Endothelial cell of umbilical vein (primary cell): ENCODE measurements around the gene NFU1. TPM values are rescaled to one million over a fixed set of nuclear protein-coding genes. Genes with fewer than 3 reads are reported as not detected.

Experiments
- BruUV-seq: library from RNA; stranded (reverse); fragments of 400-500 nt; replicated peaks from 2 replicates; lab custom pipeline; 2021; lab: Mats Ljungman, UMichigan
- CTCF ChIA-PET: fragments of 300-600, 350-600 bp; sonication (Branson Sonifier 250); formaldehyde crosslinking; loops from one replicate; lab custom pipeline; 2021; ENCODE audit warnings: antibody characterized with exemption, inconsistent platforms; lab: Charles Lee
- POLR2A ChIA-PET: fragments of 300-600, 350-600 bp; sonication (Branson Sonifier 250); formaldehyde crosslinking; loops from one replicate; lab custom pipeline; 2021; ENCODE audit warnings: antibody characterized with exemption, inconsistent platforms; lab: Charles Lee
- DNase-seq: peaks from one replicate; pipeline ENCODE4 v3.0.0-alpha.2; 2011; ENCODE audit warnings: low read depth, low spot score
- FAIRE-seq: peaks from 2 replicates; lab custom pipeline; 2011; peaks lifted over from hg19 to GRCh38; lab: Jason Lieb, UNC
- H2AFZ ChIP-seq: 2 replicates; pipeline ENCODE4 v1.6.0; 2012; ENCODE audit warnings: low read depth, low read length, control low read depth, inconsistent platforms
- H3K27ac ChIP-seq: 2 replicates; pipeline ENCODE4 v1.5.1; 2011; ENCODE audit warnings: low read depth, mild to moderate bottlenecking, control low read depth, low read length, moderate library complexity; ENCODE audit not compliant: insufficient read depth
- H3K27me3 ChIP-seq, 2 experiments: 2 replicates each; pipeline versions ENCODE4 v1.6.0 to v1.6.1; 2011; ENCODE audit warnings: low read length in 2 of 2, mixed read lengths in 1 of 2; ENCODE audit not compliant: control insufficient read depth in 2 of 2, insufficient read depth in 2 of 2
- H3K36me3 ChIP-seq, 2 experiments: 2 replicates in 1 of 2; 3 replicates in 1 of 2; pipeline ENCODE4 v1.5.1; 2011; ENCODE audit warnings: low read length in 2 of 2, mild to moderate bottlenecking in 1 of 2, moderate library complexity in 1 of 2; ENCODE audit not compliant: control insufficient read depth in 2 of 2, insufficient read depth in 2 of 2; ENCODE audit errors: extremely low read depth in 1 of 2
- H3K4me1 ChIP-seq: 3 replicates; pipeline ENCODE4 v1.5.1; 2011; ENCODE audit warnings: mild to moderate bottlenecking, low read length; ENCODE audit not compliant: control insufficient read depth, insufficient read depth; ENCODE audit errors: extremely low read depth
- H3K4me2 ChIP-seq: 2 replicates; pipeline ENCODE4 v1.6.1; 2011; ENCODE audit warnings: low read length, control low read depth, mixed read lengths; ENCODE audit not compliant: insufficient read depth
- H3K4me3 ChIP-seq, 3 experiments: fragments of 200-600 bp in 1 of 3; sonication (generic), shearing (Covaris generic) in 1 of 3; replicated peaks in 1 of 3; 2 replicates each; pipeline ENCODE4 v1.5.1; 2011 to 2016; ENCODE audit warnings: control low read depth in 3 of 3, low read length in 3 of 3, mild to moderate bottlenecking in 2 of 3, inconsistent platforms in 1 of 3, low read depth in 1 of 3, moderate library complexity in 1 of 3; ENCODE audit not compliant: insufficient read depth in 1 of 3
- H3K79me2 ChIP-seq: 2 replicates; pipeline ENCODE4 v1.6.0; 2012; ENCODE audit warnings: low read length, inconsistent platforms; ENCODE audit not compliant: control insufficient read depth, insufficient read depth
- H3K9ac ChIP-seq: replicated peaks from 2 replicates; pipeline ENCODE3; 2011; ENCODE audit warnings: low read length, control low read depth; ENCODE audit not compliant: insufficient read depth; ENCODE audit errors: extremely low read depth
- H3K9me1 ChIP-seq: replicated peaks from 3 replicates; pipeline ENCODE4 v1.6.0; 2011; ENCODE audit warnings: mild to moderate bottlenecking, low read length; ENCODE audit not compliant: control insufficient read depth, insufficient read depth; ENCODE audit errors: extremely low read depth
- H3K9me3 ChIP-seq: replicated peaks from 2 replicates; pipeline ENCODE4 v1.5.1; 2012; ENCODE audit warnings: low read length, inconsistent platforms; ENCODE audit not compliant: control insufficient read depth, insufficient read depth
- H4K20me1 ChIP-seq: replicated peaks from 2 replicates; pipeline ENCODE3; 2011; ENCODE audit warnings: mild to moderate bottlenecking, low read length; ENCODE audit not compliant: control insufficient read depth, insufficient read depth; ENCODE audit errors: extremely low read depth
- CTCF ChIP-seq, 2 donors: IDR thresholded peaks; 1 replicate in 1 of 2; 2 replicates in 1 of 2; pipeline ENCODE4 v1.5.1; 2011; ENCODE audit warnings: low read length in 2 of 2, mild to moderate bottlenecking in 2 of 2, moderate library complexity in 2 of 2, control low read depth in 1 of 2, inconsistent platforms in 1 of 2, low read depth in 1 of 2; ENCODE audit not compliant: insufficient read depth in 1 of 2; ENCODE audit errors: extremely low read depth in 1 of 2
- EZH2 ChIP-seq: IDR thresholded peaks from 2 replicates; pipeline ENCODE4 v1.6.1; 2012; ENCODE audit warnings: borderline replicate concordance, low read depth, mild to moderate bottlenecking, moderate library complexity, low read length, inconsistent platforms; ENCODE audit not compliant: severe bottlenecking
- FOS ChIP-seq: IDR thresholded peaks from 2 replicates; pipeline ENCODE4 v1.6.1; 2011; ENCODE audit warnings: mild to moderate bottlenecking, low read length, moderate library complexity, borderline replicate concordance; ENCODE audit not compliant: insufficient read depth
- GATA2 ChIP-seq: IDR thresholded peaks from 2 replicates; pipeline ENCODE4 v1.7.0; 2011; ENCODE audit warnings: low read depth, mild to moderate bottlenecking, moderate library complexity, mixed read lengths, low read length; ENCODE audit not compliant: insufficient read length, insufficient read depth
- JUN ChIP-seq: IDR thresholded peaks from 2 replicates; pipeline ENCODE4 v1.6.1; 2011; ENCODE audit warnings: borderline replicate concordance, low read depth; ENCODE audit not compliant: insufficient read length, insufficient read depth
- MYC ChIP-seq: IDR thresholded peaks from one replicate; pipeline ENCODE4 v1.6.1; 2011; ENCODE audit warnings: mild to moderate bottlenecking, low read depth, low read length
- POLR2A ChIP-seq: IDR thresholded peaks from 2 replicates; pipeline ENCODE4 v1.6.1; 2012; ENCODE audit warnings: low read depth, mild to moderate bottlenecking, control low read depth, low read length
- POLR2AphosphoS5 ChIP-seq: IDR thresholded peaks from 2 replicates; pipeline ENCODE4 v1.6.1; 2012; ENCODE audit warnings: low read depth, mild to moderate bottlenecking, control low read depth, low read length, moderate library complexity; ENCODE audit not compliant: insufficient read depth
- dilution Hi-C: fragments of 300-500 bp; cut with MboI; formaldehyde crosslinking; loops from one replicate; pipeline ENCODE4 v1.15.0; 2019; ENCODE audit warnings: low sequenced_read_pairs; ENCODE audit not compliant: extremely low pct_ligation_motif_present
- intact Hi-C: fragments of 100-400 bp; cut with micrococcal nuclease; formaldehyde crosslinking; loops from one replicate; pipeline ENCODE4 v1.10.0; 2022
- polyA plus RNA-seq, 4 experiments: library from polyadenylated mRNA; depleted of rRNA in 3 of 4; stranded (reverse) in 3 of 4; unstranded in 1 of 4; fragments of >200 nt; gene quantifications; 2 replicates each; pipeline versions ENCODE4 v1.2.1 to v1.2.3, GENCODE V29; 2011 to 2012; ENCODE audit warnings: missing spikeins in 1 of 4
- total RNA-seq: library from RNA; stranded (reverse); gene quantifications from 2 replicates; pipeline ENCODE4 v1.2.3, GENCODE V29; 2021
- TF ChIP-seq, protein P1 (sequence below): IDR thresholded peaks from 2 replicates; pipeline ENCODE4 v1.6.1; 2011; ENCODE audit not compliant: insufficient read depth, insufficient read length

Gene NFU1
- total and polyA plus RNA-seq, 2 donors (not counting 3 experiments of a cell fraction or from before 2014, with no cell fraction given), result 19.6 to 49.7 TPM

DNA sequence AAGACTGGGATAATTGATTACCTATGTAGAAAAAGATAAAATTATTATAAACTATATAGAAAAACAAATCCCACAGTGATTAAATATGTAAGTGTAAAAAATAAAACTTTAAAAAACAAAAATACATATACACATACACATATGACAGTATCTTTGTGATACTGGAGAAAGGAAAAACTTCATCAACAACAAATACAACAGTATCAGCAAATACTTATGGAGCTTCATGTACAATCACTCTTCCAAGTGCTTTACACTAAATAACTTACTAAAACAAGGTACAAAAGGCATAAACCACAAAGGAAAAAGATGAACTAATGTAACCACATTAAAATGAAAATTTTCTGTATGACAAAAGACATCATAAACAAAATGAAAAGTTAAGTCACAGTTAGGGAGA, 26.1 kb downstream of the NFU1 start:
- dilution Hi-C loops, result no loop called here
- FAIRE-seq (no peak), DNase-seq (no peak)
- Histone ChIP-seq H3K9me1 (no peaks in the 10 kb centered on the region), H3K27me3 (no peaks in the 10 kb centered on the region), H3K4me1 (no peaks in the 10 kb centered on the region), H3K79me2 (no peaks in the 10 kb centered on the region), H3K4me2 (no peak overlapping the region), H3K27ac (no peak overlapping the region), H3K9me3 (no peaks in the 10 kb centered on the region), H3K4me3 (no peak overlapping the region), H4K20me1 (no peaks in the 10 kb centered on the region), H2AFZ (no peak overlapping the region), H3K36me3 (peaks cover 0 to 6% of the 10 kb centered on the region in 2 experiments), H3K9ac (no peak overlapping the region)
- ChIA-PET CTCF (no interaction called here), POLR2A (no interaction called here)
- no peak for TF ChIP-seq POLR2AphosphoS5
- no peak for TF ChIP-seq MYC
- TF ChIP-seq POLR2A, result no peak
- no peak for TF ChIP-seq JUN
- no peak for TF ChIP-seq CTCF (IDR thresholded peaks at IDR 0.05; ENCODE audit: extremely low read depth in 1 of 2, insufficient read depth in 1 of 2, low read depth in 1 of 2, low read length in 2 of 2)
- TF ChIP-seq, protein P1, sequence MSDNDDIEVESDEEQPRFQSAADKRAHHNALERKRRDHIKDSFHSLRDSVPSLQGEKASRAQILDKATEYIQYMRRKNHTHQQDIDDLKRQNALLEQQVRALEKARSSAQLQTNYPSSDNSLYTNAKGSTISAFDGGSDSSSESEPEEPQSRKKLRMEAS, result no peak
- TF ChIP-seq FOS, result no peak
- no peak for TF ChIP-seq EZH2
- TF ChIP-seq GATA2, result no peak
- no TSS peak for BruUV-seq
- intact Hi-C loops, result no loop called here
